AG04450 (cell line): ENCODE data around the gene SPATA19. TPM values are rescaled to one million over a fixed set of nuclear protein-coding genes. Genes with fewer than 3 reads are reported as not detected.

ENCODE experiments used
- CTCF ChIA-PET: fragments of 300-600, 350-600 bp; formaldehyde crosslinking; extraction: SDS; loops from one replicate; lab custom pipeline; 2022; ENCODE audit warnings: antibody characterized with exemption, inconsistent platforms; lab: Charles Lee
- POLR2A ChIA-PET: fragments of 350-600 bp; formaldehyde crosslinking; extraction: SDS; loops from one replicate; lab custom pipeline; 2021; ENCODE audit warnings: antibody characterized with exemption, inconsistent platforms; lab: Yijun Ruan, JAX
- DNase-seq: peaks from one replicate; pipeline ENCODE4 v3.0.0-alpha.2; 2011; ENCODE audit warnings: low read depth, low spot score
- H3K27ac ChIP-seq: one replicate; pipeline ENCODE4 v1.5.1; 2012; ENCODE audit warnings: low read depth, low read length, control low read depth
- H3K27me3 ChIP-seq: one replicate; pipeline ENCODE4 v1.6.0; 2012; ENCODE audit warnings: low read length; ENCODE audit not compliant: control insufficient read depth, insufficient read depth
- H3K4me3 ChIP-seq: 2 replicates; pipeline ENCODE4 v1.5.1; 2011; ENCODE audit warnings: mild to moderate bottlenecking, low read depth, low read length, control low read depth
- H3K9me3 ChIP-seq: 2 replicates; pipeline ENCODE4 v1.5.1; 2012; ENCODE audit warnings: low read length; ENCODE audit not compliant: control insufficient read depth, insufficient read depth
- CTCF ChIP-seq: IDR thresholded peaks from 2 replicates; pipeline ENCODE4 v1.5.1; 2011; ENCODE audit warnings: low read depth, low read length, control low read depth, inconsistent platforms
- polyA plus RNA-seq: library from polyadenylated mRNA; depleted of rRNA; stranded (reverse); fragments of >200 nt; gene quantifications from 2 replicates; pipeline ENCODE4 v1.2.3, GENCODE V29; 2011

SPATA19 gene
- polyA plus RNA-seq, 1 experiment, result not detected

DNA sequence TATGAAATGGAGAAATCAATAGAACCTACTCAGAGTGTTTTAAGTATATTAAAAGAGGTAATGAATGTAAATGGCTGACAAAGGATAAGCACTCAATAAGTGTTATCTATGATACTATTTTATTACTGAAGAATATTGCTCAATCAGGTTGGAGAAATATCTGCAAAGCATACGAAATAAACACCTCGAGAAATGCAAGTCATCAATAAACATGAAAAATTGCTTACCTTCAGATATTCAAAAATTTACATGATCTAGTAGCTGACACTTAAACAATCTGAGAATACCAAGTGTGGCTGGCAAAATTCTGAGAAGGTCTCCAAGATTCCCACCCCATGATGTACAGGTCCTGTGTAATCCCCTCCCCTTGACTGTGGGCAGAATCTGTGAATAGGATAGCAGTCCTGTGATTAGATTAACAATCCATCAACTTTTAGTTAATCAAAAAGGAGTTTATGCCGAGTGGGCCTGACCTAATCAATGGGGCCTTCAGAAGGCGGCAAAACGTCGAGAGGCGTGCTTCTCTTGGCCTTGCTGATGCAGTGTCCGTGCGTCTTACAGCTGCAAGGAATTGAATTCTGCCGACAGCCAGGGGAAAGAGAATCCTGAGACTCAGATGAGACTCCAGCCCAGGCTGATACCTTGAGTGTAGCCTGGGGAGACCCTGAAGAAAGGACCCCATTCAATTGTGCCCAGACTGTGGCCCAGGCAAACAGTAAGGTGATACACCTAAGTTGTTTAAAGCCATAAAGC is 49.1 kb downstream of the SPATA19 start:
- no peak for DNase-seq

GRCh38 chr11:133795088-133795487 is 50.2 kb downstream of the SPATA19 start:
- CTCF ChIA-PET, result no interaction called here
- TF ChIP-seq CTCF, result no peak
- DNase-seq, result no peak
- H3K4me3 ChIP-seq, result no peak overlapping the region
- H3K27me3 ChIP-seq, result no peaks in the 10 kb centered on the region
- peaks cover 49% of the 10 kb centered on the region for H3K9me3 ChIP-seq
- no peak overlapping the region for H3K27ac ChIP-seq
- POLR2A ChIA-PET, result no interaction called here

More for the DNA sequence above, 49.1 kb downstream of the SPATA19 start:
- CTCF ChIA-PET, result no interaction called here
- Histone ChIP-seq H3K27ac (no peak overlapping the region), H3K4me3 (no peak overlapping the region), H3K27me3 (no peaks in the 10 kb centered on the region), H3K9me3 (peaks cover 51% of the 10 kb centered on the region)
- POLR2A ChIA-PET, result no interaction called here
- TF ChIP-seq CTCF, result no peak

- no peak for DNase-seq
- ChIA-PET POLR2A (no interaction called here), CTCF (no interaction called here)
- no peak overlapping the region for H3K4me3 ChIP-seq
- no peak overlapping the region for H3K27ac ChIP-seq
- peaks cover 45% of the 10 kb centered on the region for H3K9me3 ChIP-seq
- no peak for TF ChIP-seq CTCF
- no peaks in the 10 kb centered on the region for H3K27me3 ChIP-seq
Measured at GRCh38 chr11:133794205-133794604, 51.1 kb downstream of the SPATA19 start.

GRCh38 chr11:133793271-133794035 is 51.9 kb downstream of the SPATA19 start:
- ChIA-PET POLR2A (no interaction called here), CTCF (no interaction called here)
- TF ChIP-seq CTCF, result no peak
- Histone ChIP-seq H3K27ac (no peak overlapping the region), H3K4me3 (no peak overlapping the region), H3K9me3 (peaks cover 44% of the 10 kb centered on the region), H3K27me3 (no peaks in the 10 kb centered on the region)
- DNase-seq, result no peak

GRCh38 chr11:133790995-133791394 is 54.3 kb downstream of the SPATA19 start:
- H3K4me3 ChIP-seq, result no peak overlapping the region
- no peak for TF ChIP-seq CTCF
- DNase-seq, result no peak
- no peak overlapping the region for H3K27ac ChIP-seq
- peaks cover 40% of the 10 kb centered on the region for H3K9me3 ChIP-seq
- ChIA-PET CTCF (no interaction called here), POLR2A (no interaction called here)
- no peaks in the 10 kb centered on the region for H3K27me3 ChIP-seq
